PC-3 (cell line): ENCODE results near the gene PPP1R9B.

Source experiments
- EZH2 ChIP-seq: fragments of 300-600 bp; sonication (generic); IDR thresholded peaks from one replicate; pipeline ENCODE4 v1.6.1; 2017; ENCODE audit warnings: antibody characterized with exemption, mild to moderate bottlenecking, low read length; ENCODE audit not compliant: unreplicated experiment
- EZH2phosphoT487 ChIP-seq: fragments of 300-600 bp; sonication (generic); IDR thresholded peaks from 2 replicates; pipeline ENCODE4 v1.6.1; 2018; ENCODE audit warnings: mild to moderate bottlenecking, antibody characterized with exemption, low read length, borderline replicate concordance
- TF ChIP-seq, protein P1 (sequence below): fragments of 300-600 bp; sonication (generic); conservative IDR thresholded peaks from 2 replicates; pipeline ENCODE4 v1.5.1; 2017; ENCODE audit warnings: antibody characterized with exemption, low read depth, mild to moderate bottlenecking, low read length

DNA sequence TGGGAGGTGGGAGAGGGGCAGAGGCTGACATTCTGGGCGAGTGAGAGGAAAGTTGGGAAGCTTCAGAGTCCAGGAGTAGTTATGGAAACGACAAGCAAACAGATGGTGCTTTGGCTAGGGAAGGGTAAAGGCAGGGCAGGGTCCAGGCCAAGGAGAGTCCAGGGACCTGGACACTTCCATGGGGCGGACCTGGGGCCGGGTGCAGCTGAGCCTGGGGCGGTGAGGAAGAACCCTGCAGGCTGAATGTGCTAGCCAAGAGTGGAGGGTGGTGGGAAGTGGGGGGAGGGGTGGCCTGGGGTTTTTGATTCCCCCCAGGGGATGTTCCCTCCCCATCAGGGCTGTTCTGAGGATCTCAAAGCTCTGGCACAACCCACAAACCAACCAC lies 2.6 kb downstream of the PPP1R9B start:
- TF ChIP-seq EZH2phosphoT487 = no peak
- TF ChIP-seq, protein P1, sequence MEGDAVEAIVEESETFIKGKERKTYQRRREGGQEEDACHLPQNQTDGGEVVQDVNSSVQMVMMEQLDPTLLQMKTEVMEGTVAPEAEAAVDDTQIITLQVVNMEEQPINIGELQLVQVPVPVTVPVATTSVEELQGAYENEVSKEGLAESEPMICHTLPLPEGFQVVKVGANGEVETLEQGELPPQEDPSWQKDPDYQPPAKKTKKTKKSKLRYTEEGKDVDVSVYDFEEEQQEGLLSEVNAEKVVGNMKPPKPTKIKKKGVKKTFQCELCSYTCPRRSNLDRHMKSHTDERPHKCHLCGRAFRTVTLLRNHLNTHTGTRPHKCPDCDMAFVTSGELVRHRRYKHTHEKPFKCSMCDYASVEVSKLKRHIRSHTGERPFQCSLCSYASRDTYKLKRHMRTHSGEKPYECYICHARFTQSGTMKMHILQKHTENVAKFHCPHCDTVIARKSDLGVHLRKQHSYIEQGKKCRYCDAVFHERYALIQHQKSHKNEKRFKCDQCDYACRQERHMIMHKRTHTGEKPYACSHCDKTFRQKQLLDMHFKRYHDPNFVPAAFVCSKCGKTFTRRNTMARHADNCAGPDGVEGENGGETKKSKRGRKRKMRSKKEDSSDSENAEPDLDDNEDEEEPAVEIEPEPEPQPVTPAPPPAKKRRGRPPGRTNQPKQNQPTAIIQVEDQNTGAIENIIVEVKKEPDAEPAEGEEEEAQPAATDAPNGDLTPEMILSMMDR = no peak
- TF ChIP-seq EZH2 = no peak
